ENCODE data around the gene SLC9A8. TPM values are rescaled to one million over a fixed set of nuclear protein-coding genes. Genes with fewer than 3 reads are reported as not detected.

The SLC9A8 gene
- total RNA-seq, 4 donors from 2014 or later, result 4.8 to 8.1 (median 7.0) TPM

DNA sequence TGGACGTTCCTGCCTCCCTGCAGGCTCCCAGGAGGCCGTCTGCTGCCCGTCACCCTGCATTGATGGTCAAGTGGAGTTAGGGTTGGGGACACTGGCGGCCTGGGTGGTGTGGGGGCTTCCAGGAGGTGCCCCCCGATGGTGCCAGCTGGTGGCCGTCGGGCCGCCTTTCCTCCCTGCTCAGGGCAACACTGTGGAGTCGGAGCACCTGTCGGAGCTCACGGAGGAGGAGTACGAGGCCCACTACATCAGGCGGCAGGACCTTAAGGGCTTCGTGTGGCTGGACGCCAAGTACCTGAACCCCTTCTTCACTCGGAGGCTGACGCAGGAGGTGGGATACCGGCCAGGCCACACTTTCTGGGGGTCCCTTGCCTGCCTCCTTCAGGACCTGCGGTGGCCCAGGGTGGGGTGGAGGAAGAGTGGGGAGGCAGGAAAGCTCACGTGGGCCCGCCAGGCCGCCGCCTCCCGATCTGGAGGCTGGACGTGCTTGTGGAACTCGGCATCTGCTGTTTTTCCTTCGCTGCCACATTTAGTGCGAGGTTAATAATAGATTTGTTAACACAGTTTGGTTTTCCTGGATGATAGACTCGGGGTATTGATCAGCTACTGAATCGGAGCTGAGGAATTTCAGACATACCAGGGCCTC, 74.1 kb downstream of the SLC9A8 start:
- 78 to 80% methylated on average over 25 to 30 of the region's 30 CpGs for WGBS, 2 donors
- TF ChIP-seq, protein P1, sequence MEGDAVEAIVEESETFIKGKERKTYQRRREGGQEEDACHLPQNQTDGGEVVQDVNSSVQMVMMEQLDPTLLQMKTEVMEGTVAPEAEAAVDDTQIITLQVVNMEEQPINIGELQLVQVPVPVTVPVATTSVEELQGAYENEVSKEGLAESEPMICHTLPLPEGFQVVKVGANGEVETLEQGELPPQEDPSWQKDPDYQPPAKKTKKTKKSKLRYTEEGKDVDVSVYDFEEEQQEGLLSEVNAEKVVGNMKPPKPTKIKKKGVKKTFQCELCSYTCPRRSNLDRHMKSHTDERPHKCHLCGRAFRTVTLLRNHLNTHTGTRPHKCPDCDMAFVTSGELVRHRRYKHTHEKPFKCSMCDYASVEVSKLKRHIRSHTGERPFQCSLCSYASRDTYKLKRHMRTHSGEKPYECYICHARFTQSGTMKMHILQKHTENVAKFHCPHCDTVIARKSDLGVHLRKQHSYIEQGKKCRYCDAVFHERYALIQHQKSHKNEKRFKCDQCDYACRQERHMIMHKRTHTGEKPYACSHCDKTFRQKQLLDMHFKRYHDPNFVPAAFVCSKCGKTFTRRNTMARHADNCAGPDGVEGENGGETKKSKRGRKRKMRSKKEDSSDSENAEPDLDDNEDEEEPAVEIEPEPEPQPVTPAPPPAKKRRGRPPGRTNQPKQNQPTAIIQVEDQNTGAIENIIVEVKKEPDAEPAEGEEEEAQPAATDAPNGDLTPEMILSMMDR (IDR thresholded peaks at IDR 0.05), result no peak
- no peak for TF ChIP-seq POLR2A (IDR thresholded peaks at IDR 0.05)
- H3K4me3 ChIP-seq (ENCODE audit: low read depth, poor library complexity, severe bottlenecking), result no peak overlapping the region
- intact Hi-C loops (cut with DNase I; ENCODE audit: low total_unique reads), result no loop called here
- DNase-seq (ENCODE audit: low spot score in 2 of 2), result no peak

DNA sequence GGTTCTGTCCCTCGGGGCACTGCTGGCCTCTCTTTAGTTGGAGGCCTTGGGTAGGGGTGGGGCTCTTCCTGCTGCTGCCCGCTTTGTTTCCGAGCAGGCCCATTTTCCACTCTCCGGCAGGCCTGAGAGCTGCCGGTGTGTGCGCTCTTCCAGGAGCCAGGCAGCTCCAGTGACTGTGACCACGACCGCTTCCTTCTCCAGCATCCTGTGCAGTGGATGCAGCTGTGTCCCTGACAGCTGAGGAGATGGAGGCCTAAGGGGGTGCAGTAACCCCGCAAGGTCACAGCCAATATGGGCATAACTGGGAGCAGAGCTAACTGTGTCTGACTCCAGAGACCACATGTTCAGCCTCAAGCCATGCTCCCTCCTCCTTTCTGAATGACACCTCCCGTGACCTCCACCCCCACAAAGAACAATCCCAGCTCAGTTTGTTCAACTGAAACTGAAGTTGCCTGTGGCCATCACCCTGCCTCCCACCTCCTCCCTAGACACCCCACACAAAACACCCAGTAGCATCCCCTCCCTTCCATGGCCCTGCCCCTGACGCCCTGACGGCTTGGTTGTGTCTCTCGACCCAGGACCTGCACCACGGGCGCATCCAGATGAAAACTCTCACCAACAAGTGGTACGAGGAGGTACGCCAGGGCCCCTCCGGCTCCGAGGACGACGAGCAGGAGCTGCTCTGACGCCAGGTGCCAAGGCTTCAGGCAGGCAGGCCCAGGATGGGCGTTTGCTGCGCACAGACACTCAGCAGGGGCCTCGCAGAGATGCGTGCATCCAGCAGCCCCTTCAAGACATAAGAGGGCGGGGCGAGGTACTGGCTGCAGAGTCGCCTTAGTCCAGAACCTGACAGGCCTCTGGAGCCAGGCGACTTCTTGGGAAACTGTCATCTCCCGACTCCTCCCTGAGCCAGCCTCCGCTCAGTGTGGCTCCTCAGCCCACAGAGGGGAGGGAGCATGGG, 74.9 kb downstream of the SLC9A8 start:
- 69 to 77% methylated on average over 31 to 32 of the region's 32 CpGs for WGBS, 2 donors
- no peak overlapping the region for H3K4me3 ChIP-seq (ENCODE audit: low read depth, poor library complexity, severe bottlenecking)
- TF ChIP-seq, protein P1 (IDR thresholded peaks at IDR 0.05), result no peak
- TF ChIP-seq POLR2A (IDR thresholded peaks at IDR 0.05), result no peak
- no peak for DNase-seq (ENCODE audit: low spot score in 2 of 2)
- intact Hi-C loops (cut with DNase I; ENCODE audit: low total_unique reads), result no loop called here

DNA sequence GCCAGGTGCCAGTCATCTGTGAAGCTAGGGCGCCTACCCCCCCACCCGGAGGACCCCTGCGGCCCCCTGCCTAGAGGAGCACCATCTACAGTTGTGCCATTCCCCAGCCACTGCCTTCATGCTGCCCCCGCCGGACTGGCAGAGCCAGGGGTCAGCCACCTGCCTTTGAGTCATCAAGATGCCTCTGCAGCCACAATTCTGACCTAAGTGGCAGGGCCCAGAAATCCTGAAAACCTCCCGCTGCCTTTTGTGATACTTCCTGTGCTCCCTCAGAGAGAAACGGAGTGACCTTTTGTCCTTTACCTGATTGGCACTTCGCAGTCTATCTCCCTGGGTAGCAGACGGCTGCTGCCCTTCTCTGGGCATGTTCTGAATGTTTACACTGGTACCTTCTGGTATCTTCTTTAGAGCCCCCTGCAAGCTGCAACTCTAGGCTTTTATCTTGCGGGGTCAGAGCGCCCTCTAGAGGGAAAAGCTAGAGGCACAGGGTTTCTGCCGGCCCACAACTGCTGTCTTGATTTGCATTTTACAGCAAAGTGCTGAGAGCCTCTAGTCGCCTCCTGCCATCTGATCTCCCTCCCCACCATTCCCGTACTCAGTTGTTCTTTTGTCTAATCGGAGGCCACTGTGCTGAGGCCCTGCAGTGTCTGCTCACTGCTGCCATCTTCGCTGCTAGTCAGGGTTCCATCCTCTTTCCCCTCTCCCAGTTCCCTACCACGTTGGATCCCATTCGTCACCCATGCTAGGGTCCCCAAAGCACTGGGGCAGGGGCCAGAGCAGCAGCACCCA, 75.8 kb downstream of the SLC9A8 start:
- intact Hi-C loops (cut with DNase I; ENCODE audit: low total_unique reads), result no loop called here

DNA sequence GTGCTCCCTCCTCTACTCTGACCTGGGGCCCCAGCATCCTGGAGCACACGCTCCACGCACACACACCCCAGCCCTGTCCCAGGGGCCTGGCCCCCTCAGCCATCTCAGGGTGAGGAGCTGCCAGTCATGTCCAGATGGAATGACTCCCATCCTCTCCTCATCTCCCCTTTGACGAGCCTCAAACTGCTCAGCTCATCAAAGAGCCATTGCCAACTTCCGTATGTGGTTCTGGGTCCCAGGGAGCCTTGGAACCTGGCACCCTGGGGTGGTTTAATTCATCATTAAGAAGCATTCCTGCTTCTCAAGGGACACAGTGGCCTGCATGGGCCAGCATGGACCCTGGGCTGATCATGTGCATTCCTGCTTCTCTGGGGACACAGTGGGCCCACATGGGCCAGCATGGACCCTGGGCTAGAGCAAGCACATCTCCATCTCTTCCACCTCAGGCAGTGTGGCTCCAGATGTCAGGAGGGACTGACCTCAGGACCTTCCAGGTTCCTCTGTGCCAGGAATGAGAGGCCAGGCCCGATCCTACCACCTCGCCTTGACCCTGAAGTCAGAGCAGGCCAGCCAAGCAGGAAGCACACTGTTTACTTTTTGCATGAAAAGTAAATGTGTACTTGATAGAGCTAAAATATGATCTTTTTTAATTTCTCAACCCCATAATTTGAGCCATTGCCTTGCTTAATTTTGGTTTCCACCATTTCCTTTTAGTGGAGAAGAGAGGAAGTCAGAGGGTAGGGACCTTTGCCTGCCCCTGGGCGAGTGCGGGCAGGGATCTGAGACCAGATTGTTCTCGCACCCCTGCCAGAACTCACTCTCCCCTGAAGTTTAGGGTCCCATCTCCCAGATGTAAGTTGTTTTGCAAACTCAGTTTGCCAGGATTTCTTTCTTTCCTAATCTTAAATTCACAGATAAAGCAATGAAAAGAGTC, 76.6 kb downstream of the SLC9A8 start:
- 83% methylated on average over 7 to 9 of the region's 9 CpGs for WGBS, 2 donors
- no peak overlapping the region for H3K4me3 ChIP-seq (ENCODE audit: low read depth, poor library complexity, severe bottlenecking)
- intact Hi-C loops (cut with DNase I; ENCODE audit: low total_unique reads), result no loop called here
- DNase-seq (ENCODE audit: low spot score in 2 of 2), result no peak
- TF ChIP-seq POLR2A (IDR thresholded peaks at IDR 0.05), result no peak
- TF ChIP-seq, protein P1 (IDR thresholded peaks at IDR 0.05), result no peak

More for the DNA sequence above, 75.8 kb downstream of the SLC9A8 start:
- no peak overlapping the region for H3K4me3 ChIP-seq (ENCODE audit: low read depth, poor library complexity, severe bottlenecking)
- TF ChIP-seq, protein P1 (IDR thresholded peaks at IDR 0.05), result peak in 1 of 3 donors; percentile 13
- TF ChIP-seq POLR2A (IDR thresholded peaks at IDR 0.05), result no peak
- DNase-seq (ENCODE audit: low spot score in 2 of 2), result no peak
- WGBS, 2 donors, result 62 to 67% methylated on average over 13 to 18 of the region's 18 CpGs

DNA sequence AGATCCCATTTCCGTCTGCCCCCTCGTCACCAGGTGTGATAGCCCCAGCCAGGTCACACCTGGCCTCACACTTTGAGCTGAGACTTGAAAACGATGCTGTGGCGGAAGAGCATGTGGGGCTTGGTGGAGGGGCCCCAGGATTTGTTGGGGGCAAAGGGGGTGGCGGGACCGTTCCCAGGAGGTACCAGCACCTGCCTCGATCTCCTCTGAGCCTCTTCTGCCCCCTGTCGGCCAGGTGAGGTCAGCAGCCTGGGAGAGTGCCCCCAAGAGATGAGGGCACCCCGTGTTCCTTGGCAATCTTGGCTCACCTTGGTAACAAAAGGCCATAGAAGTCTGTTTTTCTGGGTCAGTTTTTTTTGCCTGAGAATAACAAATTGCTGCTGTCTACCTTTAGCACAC, 77.3 kb downstream of the SLC9A8 start:
- 72% methylated on average over 9 of the region's 9 CpGs for WGBS, 2 donors
- intact Hi-C loops (cut with DNase I; ENCODE audit: low total_unique reads), result no loop called here
- no peak overlapping the region for H3K4me3 ChIP-seq (ENCODE audit: low read depth, poor library complexity, severe bottlenecking)
- DNase-seq (ENCODE audit: low spot score in 2 of 2), result no peak
- TF ChIP-seq, protein P1 (IDR thresholded peaks at IDR 0.05), result no peak
- TF ChIP-seq POLR2A (IDR thresholded peaks at IDR 0.05), result no peak
